WTC11 (cell line): ENCODE results near the gene RAB1A.
"Not testable (repeated sequence)": the region's sequence is repeated elsewhere in the genome, so short reads cannot be mapped to it uniquely, and the experiment has no call there.

Source experiments
- ATF3 ChIP-seq: sonication (generic); formaldehyde crosslinking; conservative IDR thresholded peaks from 2 replicates; pipeline ENCODE4 v1.8.1; 2022; ENCODE audit warnings: mild to moderate bottlenecking, missing genetic modification reagents
- ELF4 ChIP-seq: sonication (generic); formaldehyde crosslinking; IDR thresholded peaks from 2 replicates; pipeline ENCODE4 v1.8.1; 2022; ENCODE audit warnings: low read depth, mild to moderate bottlenecking, moderate library complexity, missing genetic modification reagents
- FOXP4 ChIP-seq: sonication (generic); formaldehyde crosslinking; IDR thresholded peaks from 2 replicates; pipeline ENCODE4 v1.8.0; 2022; ENCODE audit warnings: mild to moderate bottlenecking, missing genetic modification reagents
- JUN ChIP-seq: sonication (generic); formaldehyde crosslinking; IDR thresholded peaks from 2 replicates; pipeline ENCODE4 v1.8.0; 2023; ENCODE audit warnings: mild to moderate bottlenecking, missing genetic modification reagents
- KAT7 ChIP-seq: sonication (generic); formaldehyde crosslinking; IDR thresholded peaks from 2 replicates; pipeline ENCODE4 v1.8.1; 2023; ENCODE audit warnings: missing genetic modification reagents, mild to moderate bottlenecking, borderline replicate concordance
- MAX ChIP-seq: sonication (generic); formaldehyde crosslinking; IDR thresholded peaks from 2 replicates; pipeline ENCODE4 v1.8.0; 2022; ENCODE audit warnings: mild to moderate bottlenecking, missing genetic modification reagents
- RORB ChIP-seq: fragments of 250-450 bp; sonication (Bioruptor Pico); IDR thresholded peaks from 2 replicates; pipeline ENCODE4 v1.9.0; 2021; ENCODE audit warnings: mild to moderate bottlenecking
- SP1 ChIP-seq: sonication (generic); formaldehyde crosslinking; conservative IDR thresholded peaks from 2 replicates; pipeline ENCODE4 v1.8.1; 2022; ENCODE audit warnings: missing genetic modification reagents
- TF ChIP-seq, protein P1 (sequence below): fragments of 200-600 bp; IDR thresholded peaks from 2 replicates; pipeline ENCODE4 v1.8.0; 2022; ENCODE audit warnings: antibody characterized with exemption

DNA sequence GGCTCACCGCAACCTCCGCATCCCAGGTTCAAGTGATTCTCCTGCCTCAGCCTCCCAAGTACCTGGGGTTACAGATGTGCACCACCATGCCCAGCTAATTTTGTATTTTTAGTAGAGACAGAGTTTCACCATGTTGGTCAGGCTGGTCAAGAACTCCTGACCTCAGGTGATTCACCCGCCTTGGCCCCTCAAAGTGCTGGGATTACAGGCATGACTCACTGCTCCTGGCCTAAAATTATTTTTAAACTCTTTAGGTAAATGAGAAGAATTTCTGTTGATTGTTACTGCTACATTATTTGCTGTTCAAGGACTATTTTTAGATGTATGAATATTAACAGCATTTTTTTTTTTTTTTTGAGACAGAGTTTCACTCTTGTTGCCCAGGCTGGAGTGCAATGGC lies 44.1 kb upstream of the RAB1A start:
- TF ChIP-seq JUN (CRISPR knock-in tag); ATF3; SP1 (CRISPR knock-in tag); ELF4 (CRISPR knock-in tag); RORB; KAT7; MAX (CRISPR knock-in tag); FOXP4: not testable (repeated sequence)
- TF ChIP-seq, protein P1, sequence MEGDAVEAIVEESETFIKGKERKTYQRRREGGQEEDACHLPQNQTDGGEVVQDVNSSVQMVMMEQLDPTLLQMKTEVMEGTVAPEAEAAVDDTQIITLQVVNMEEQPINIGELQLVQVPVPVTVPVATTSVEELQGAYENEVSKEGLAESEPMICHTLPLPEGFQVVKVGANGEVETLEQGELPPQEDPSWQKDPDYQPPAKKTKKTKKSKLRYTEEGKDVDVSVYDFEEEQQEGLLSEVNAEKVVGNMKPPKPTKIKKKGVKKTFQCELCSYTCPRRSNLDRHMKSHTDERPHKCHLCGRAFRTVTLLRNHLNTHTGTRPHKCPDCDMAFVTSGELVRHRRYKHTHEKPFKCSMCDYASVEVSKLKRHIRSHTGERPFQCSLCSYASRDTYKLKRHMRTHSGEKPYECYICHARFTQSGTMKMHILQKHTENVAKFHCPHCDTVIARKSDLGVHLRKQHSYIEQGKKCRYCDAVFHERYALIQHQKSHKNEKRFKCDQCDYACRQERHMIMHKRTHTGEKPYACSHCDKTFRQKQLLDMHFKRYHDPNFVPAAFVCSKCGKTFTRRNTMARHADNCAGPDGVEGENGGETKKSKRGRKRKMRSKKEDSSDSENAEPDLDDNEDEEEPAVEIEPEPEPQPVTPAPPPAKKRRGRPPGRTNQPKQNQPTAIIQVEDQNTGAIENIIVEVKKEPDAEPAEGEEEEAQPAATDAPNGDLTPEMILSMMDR: not testable (repeated sequence)
